ENCODE data around the gene SCNN1G.

GRCh38 chr16:23196539-23196938 is 14.0 kb downstream of the SCNN1G start:
- no peak for TF ChIP-seq CTCF (IDR thresholded peaks at IDR 0.05)
- TF ChIP-seq EP300 (IDR thresholded peaks at IDR 0.05), result no peak

All from tibial nerve (tissue), 4 donors.